Ovary (tissue), 3 donors: ENCODE data around the gene GIN1.

Experiments used
- CTCF ChIP-seq, 3 donors: fragments of 450-650 bp in 2 of 3; fragments of 200-600 bp in 1 of 3; IDR thresholded peaks; one replicate each; pipeline versions ENCODE4 v1.5.1 to v1.8.0; 2016 to 2022; ENCODE audit warnings: antibody characterized with exemption in 3 of 3, mild to moderate bottlenecking in 1 of 3
- POLR2A ChIP-seq: fragments of 450-650 bp; IDR thresholded peaks from one replicate; pipeline ENCODE4 v1.6.1; 2017; ENCODE audit warnings: antibody characterized with exemption, mild to moderate bottlenecking, moderate library complexity
- donor health status: DM: no; HTN: no; CAD: no.

GRCh38 chr5:103086547-103086946, 33.4 kb downstream of the GIN1 start:
- TF ChIP-seq CTCF (IDR thresholded peaks at IDR 0.05) (no peak), POLR2A (no peak)
